Astrocyte (in vitro differentiated cells and primary cell): ENCODE results near the gene GGT1.

Experiments used
- EZH2 ChIP-seq: IDR thresholded peaks from 2 replicates; pipeline ENCODE4 v1.6.1; 2012; ENCODE audit warnings: mild to moderate bottlenecking, low read length, inconsistent platforms; ENCODE audit not compliant: insufficient read depth
- TF ChIP-seq, protein P1 (sequence below): IDR thresholded peaks from 2 replicates; pipeline ENCODE4 v1.5.1; 2011; ENCODE audit warnings: low read depth, mild to moderate bottlenecking, inconsistent platforms, low read length, moderate library complexity; ENCODE audit not compliant: insufficient read depth

DNA sequence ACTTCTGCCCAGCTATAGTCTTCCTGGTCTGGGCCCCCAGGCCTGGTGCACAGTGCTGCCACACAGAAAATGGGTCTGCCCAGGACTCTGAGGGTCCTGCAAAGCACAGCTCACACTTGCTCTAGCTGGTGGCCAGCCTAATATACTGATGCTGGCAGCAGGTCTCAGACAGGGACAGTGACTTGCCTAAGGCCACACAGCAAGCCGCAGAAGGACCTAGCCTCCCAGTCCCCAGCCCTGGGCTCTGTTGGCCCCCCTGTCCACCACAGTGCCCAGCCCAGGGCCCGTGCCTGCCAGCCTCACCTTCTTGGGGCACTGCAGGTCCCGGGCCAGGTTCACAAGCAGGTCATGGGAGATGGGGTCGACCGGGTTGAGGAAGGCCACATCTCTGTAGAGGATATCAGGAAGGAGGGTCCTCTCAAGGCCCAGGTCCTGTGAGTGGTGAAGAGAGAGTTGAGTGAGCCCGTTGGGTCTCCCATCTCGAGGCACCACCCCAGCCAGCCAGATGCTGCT is 13.4 kb upstream of the GGT1 start:
- TF ChIP-seq EZH2, result no peak
- TF ChIP-seq, protein P1, sequence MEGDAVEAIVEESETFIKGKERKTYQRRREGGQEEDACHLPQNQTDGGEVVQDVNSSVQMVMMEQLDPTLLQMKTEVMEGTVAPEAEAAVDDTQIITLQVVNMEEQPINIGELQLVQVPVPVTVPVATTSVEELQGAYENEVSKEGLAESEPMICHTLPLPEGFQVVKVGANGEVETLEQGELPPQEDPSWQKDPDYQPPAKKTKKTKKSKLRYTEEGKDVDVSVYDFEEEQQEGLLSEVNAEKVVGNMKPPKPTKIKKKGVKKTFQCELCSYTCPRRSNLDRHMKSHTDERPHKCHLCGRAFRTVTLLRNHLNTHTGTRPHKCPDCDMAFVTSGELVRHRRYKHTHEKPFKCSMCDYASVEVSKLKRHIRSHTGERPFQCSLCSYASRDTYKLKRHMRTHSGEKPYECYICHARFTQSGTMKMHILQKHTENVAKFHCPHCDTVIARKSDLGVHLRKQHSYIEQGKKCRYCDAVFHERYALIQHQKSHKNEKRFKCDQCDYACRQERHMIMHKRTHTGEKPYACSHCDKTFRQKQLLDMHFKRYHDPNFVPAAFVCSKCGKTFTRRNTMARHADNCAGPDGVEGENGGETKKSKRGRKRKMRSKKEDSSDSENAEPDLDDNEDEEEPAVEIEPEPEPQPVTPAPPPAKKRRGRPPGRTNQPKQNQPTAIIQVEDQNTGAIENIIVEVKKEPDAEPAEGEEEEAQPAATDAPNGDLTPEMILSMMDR, result no peak
